Activated CD8-positive, alpha-beta T cell treated with anti-CD3 and anti-CD28 coated beads for 36 hours (primary cell): Measurements from ENCODE around the gene FBXO48. TPM values are rescaled to one million over a fixed set of nuclear protein-coding genes. Genes with fewer than 3 reads are reported as not detected.

Experiments
- ATAC-seq: fragments of 200-7000 bp; cut with Tn5 transposase; one replicate; pipeline ENCODE4 v1.10.0; 2021; ENCODE audit warnings: mild to moderate bottlenecking, moderate library complexity
- CTCF ChIA-PET: fragments of 350-600 bp; sonication (Branson Sonifier 250); formaldehyde crosslinking; loops from one replicate; lab custom pipeline; 2021; ENCODE audit warnings: antibody characterized with exemption; lab: Charles Lee
- POLR2A ChIA-PET: fragments of 350-600 bp; sonication (Branson Sonifier 250); formaldehyde crosslinking; loops from one replicate; lab custom pipeline; 2021; ENCODE audit warnings: antibody characterized with exemption; lab: Charles Lee
- DNase-seq: peaks from one replicate; pipeline ENCODE4 v3.0.0-alpha.2; 2020
- H3K27ac Mint-ChIP-seq: one replicate; pipeline ENCODE4 v1.8.0; 2021; ENCODE audit warnings: mild to moderate bottlenecking, mixed read lengths
- H3K27me3 Mint-ChIP-seq: one replicate; pipeline ENCODE4 v1.8.0; 2021; ENCODE audit warnings: mixed read lengths
- H3K36me3 Mint-ChIP-seq: one replicate; pipeline ENCODE4 v1.8.0; 2021; ENCODE audit warnings: low read depth, mixed read lengths
- H3K4me1 Mint-ChIP-seq: one replicate; pipeline ENCODE4 v1.8.0; 2021; ENCODE audit warnings: low read depth, mixed read lengths
- H3K4me3 Mint-ChIP-seq: one replicate; pipeline ENCODE4 v1.8.0; 2021; ENCODE audit warnings: mild to moderate bottlenecking, moderate library complexity, mixed read lengths
- H3K9me3 Mint-ChIP-seq: one replicate; pipeline ENCODE4 v1.8.0; 2021; ENCODE audit warnings: mixed read lengths
- intact Hi-C: fragments of 100-400 bp; cut with micrococcal nuclease; formaldehyde crosslinking; loops from one replicate; pipeline ENCODE4 v1.10.0; 2022
- total RNA-seq, 2 experiments: library from RNA; stranded (reverse); gene quantifications; one replicate each; pipeline ENCODE4 v1.2.3, GENCODE V29; 2021
- TF ChIP-seq, protein P1 (sequence below): fragments of 200-600 bp; IDR thresholded peaks from one replicate; pipeline ENCODE4 v1.8.0; 2022; ENCODE audit warnings: antibody characterized with exemption, mild to moderate bottlenecking

The FBXO48 gene
- total RNA-seq, 2 experiments from 2014 or later: 1.3 to 1.4 TPM

- no peak for DNase-seq
- TF ChIP-seq, protein P1, sequence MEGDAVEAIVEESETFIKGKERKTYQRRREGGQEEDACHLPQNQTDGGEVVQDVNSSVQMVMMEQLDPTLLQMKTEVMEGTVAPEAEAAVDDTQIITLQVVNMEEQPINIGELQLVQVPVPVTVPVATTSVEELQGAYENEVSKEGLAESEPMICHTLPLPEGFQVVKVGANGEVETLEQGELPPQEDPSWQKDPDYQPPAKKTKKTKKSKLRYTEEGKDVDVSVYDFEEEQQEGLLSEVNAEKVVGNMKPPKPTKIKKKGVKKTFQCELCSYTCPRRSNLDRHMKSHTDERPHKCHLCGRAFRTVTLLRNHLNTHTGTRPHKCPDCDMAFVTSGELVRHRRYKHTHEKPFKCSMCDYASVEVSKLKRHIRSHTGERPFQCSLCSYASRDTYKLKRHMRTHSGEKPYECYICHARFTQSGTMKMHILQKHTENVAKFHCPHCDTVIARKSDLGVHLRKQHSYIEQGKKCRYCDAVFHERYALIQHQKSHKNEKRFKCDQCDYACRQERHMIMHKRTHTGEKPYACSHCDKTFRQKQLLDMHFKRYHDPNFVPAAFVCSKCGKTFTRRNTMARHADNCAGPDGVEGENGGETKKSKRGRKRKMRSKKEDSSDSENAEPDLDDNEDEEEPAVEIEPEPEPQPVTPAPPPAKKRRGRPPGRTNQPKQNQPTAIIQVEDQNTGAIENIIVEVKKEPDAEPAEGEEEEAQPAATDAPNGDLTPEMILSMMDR: peak; percentile 89
- intact Hi-C loops: loop anchor here (10.0 kb wide), 1 partner anchor 261 kb away; no protein-coding TSS in a partner anchor
These were observed 3.7 kb downstream of the FBXO48 start for GRCh38 chr2:68463287-68463877.

DNA sequence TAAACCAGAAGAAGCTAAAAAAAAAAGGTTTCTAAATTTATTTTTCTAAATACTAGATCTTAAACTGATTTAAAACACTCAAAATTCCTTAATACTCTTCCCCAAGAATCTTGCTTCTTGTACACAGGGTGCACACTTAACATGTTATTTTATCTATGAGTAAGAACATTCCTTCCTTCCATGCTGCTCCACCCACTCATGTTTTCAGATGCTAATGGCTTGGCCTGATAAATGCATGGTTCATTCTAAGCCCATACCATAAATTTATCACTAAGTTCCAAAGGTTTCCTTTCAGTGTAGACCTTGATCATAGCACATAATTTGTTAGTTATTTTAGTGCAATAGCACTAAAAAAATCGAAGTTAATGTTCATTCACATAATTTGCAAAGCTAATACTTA, 8.1 kb downstream of the FBXO48 start:
- intact Hi-C loops: no loop called here

More at GRCh38 chr2:68463287-68463877, 3.7 kb downstream of the FBXO48 start:
- CTCF ChIA-PET: interaction anchor here (0.6 to 9.1 kb wide), 74 partner anchors 9 to 843 kb away, joined by 3 to 139 read pairs (median 5); no protein-coding TSS in a partner anchor
- Mint-ChIP-seq H3K4me1 (peaks cover 28% of the 10 kb centered on the region), H3K9me3 (no peaks in the 10 kb centered on the region), H3K27ac (no peak overlapping the region), H3K27me3 (no peaks in the 10 kb centered on the region), H3K36me3 (no peaks in the 10 kb centered on the region), H3K4me3 (no peak overlapping the region)
- ATAC-seq: no peak
- POLR2A ChIA-PET: interaction anchor here (0.9 to 2.1 kb wide), 2 partner anchors 270 to 462 kb away, joined by 3 to 4 read pairs; no protein-coding TSS in a partner anchor

GRCh38 chr2:68456198-68456597, 10.9 kb downstream of the FBXO48 start:
- ChIA-PET POLR2A (no interaction called here), CTCF (interaction anchor here (0.7 to 1.4 kb wide), 3 partner anchors 9 to 469 kb away, joined by 4 to 9 read pairs (median 6); no protein-coding TSS in a partner anchor)
- no peak overlapping the region for H3K4me3 Mint-ChIP-seq
- no peaks in the 10 kb centered on the region for H3K36me3 Mint-ChIP-seq
- DNase-seq (no peak), ATAC-seq (no peak)
- intact Hi-C loops: no loop called here
- H3K27me3 Mint-ChIP-seq: no peaks in the 10 kb centered on the region
- H3K27ac Mint-ChIP-seq: no peak overlapping the region
- H3K4me1 Mint-ChIP-seq: peaks cover 14% of the 10 kb centered on the region
- peaks cover 3% of the 10 kb centered on the region for H3K9me3 Mint-ChIP-seq
- TF ChIP-seq, protein P1: no peak

More for the DNA sequence above, 8.1 kb downstream of the FBXO48 start:
- Mint-ChIP-seq H3K36me3 (no peaks in the 10 kb centered on the region), H3K9me3 (no peaks in the 10 kb centered on the region), H3K4me3 (no peak overlapping the region), H3K27ac (no peak overlapping the region), H3K4me1 (peaks cover 6% of the 10 kb centered on the region), H3K27me3 (no peaks in the 10 kb centered on the region)
- ATAC-seq (no peak), DNase-seq (no peak)
- TF ChIP-seq, protein P1: no peak
- CTCF ChIA-PET: interaction anchor here (0.9 to 1.1 kb wide), 2 partner anchors 136 to 466 kb away, joined by 3 to 4 read pairs; no protein-coding TSS in a partner anchor
- POLR2A ChIA-PET: no interaction called here

- no peak for ATAC-seq
- intact Hi-C loops: no loop called here
- Mint-ChIP-seq H3K27ac (no peak overlapping the region), H3K4me3 (no peak overlapping the region), H3K4me1 (peaks cover 14% of the 10 kb centered on the region), H3K36me3 (no peaks in the 10 kb centered on the region), H3K27me3 (no peaks in the 10 kb centered on the region), H3K9me3 (peaks cover 3% of the 10 kb centered on the region)
- DNase-seq: no peak
- ChIA-PET CTCF (interaction anchor here (2.4 to 2.5 kb wide), 2 partner anchors 8 to 12 kb away, joined by 14 to 47 read pairs; partner anchors contain the start of genes APLF and FBXO48), POLR2A (no interaction called here)
- TF ChIP-seq, protein P1: no peak
These were observed 12.4 kb downstream of the FBXO48 start for GRCh38 chr2:68454719-68455118.

- Mint-ChIP-seq H3K36me3 (no peaks in the 10 kb centered on the region), H3K4me3 (no peak overlapping the region), H3K27ac (no peak overlapping the region), H3K9me3 (peaks cover 3% of the 10 kb centered on the region), H3K27me3 (no peaks in the 10 kb centered on the region), H3K4me1 (peaks cover 12% of the 10 kb centered on the region)
- TF ChIP-seq, protein P1: no peak
- ChIA-PET CTCF (interaction anchor here (1.2 to 2.5 kb wide), 10 partner anchors 9 to 489 kb away, joined by 3 to 47 read pairs (median 5); partner anchors contain the start of genes APLF and FBXO48), POLR2A (no interaction called here)
- ATAC-seq: peak; percentile 31
- no peak for DNase-seq
- intact Hi-C loops: no loop called here
These were observed 13.2 kb downstream of the FBXO48 start for GRCh38 chr2:68453761-68454360.
